ENCODE measurements around the gene SEC16A. TPM values are rescaled to one million over a fixed set of nuclear protein-coding genes. Genes with fewer than 3 reads are reported as not detected.

The SEC16A gene
- total and polyA plus RNA-seq, 4 donors, result 21.7 to 96.1 (median 66.0) TPM

DNA sequence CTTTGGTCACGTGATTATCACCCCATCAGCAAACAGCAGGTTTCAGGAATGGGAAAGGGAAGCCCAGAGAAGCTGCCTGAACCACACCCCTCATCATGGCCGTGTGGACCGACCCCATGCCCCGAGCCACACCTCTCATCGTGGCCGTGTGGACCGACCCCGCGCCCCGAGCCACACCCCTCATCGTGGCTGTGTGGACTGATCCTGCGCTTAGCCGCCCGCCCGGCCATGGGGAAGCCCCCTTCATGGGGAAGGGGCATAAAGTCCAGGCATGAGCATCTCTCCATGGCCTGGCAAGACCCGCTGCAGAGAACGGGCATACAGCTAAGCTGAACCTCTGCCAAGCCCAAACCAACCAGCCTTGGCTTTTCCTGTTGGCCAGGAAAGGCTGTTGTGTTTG is 89.3 kb downstream of the SEC16A start:
- H3K36me3 ChIP-seq (ENCODE audit: control insufficient read depth in 4 of 4, insufficient read depth in 3 of 4, low read depth in 1 of 4, low read length in 3 of 4), result peaks cover 4 to 50% (median 25%) of the 10 kb centered on the region in 4 donors
- DNase-seq (ENCODE audit: low spot score), result no peak
- 90% methylated on average over 17 of the region's 17 CpGs for WGBS
- H3K9me3 ChIP-seq (ENCODE audit: control insufficient read depth in 4 of 4, low read length in 3 of 4), result no peaks in the 10 kb centered on the region
- no peak overlapping the region for H3K9ac ChIP-seq (ENCODE audit: low read depth in 1 of 2, low read length in 2 of 2)
- H3K4me1 ChIP-seq (ENCODE audit: control insufficient read depth in 4 of 4, insufficient read depth in 4 of 4, low read length in 3 of 4), result peaks cover 10 to 35% (median 24%) of the 10 kb centered on the region in 4 donors
- TF ChIP-seq YY1 (IDR thresholded peaks at IDR 0.05) (no peak), EGR1 (IDR thresholded peaks at IDR 0.05; ENCODE audit: low read depth in 2 of 2) (no peak), CTCF (IDR thresholded peaks at IDR 0.05; ENCODE audit: low read depth, low read length, missing input control) (no peak), HNF4A (conservative IDR thresholded peaks at IDR 0.05) (no peak), NR2F2 (IDR thresholded peaks at IDR 0.05) (no peak), FOXA1 (IDR thresholded peaks at IDR 0.05) (no peak), HNF4G (IDR thresholded peaks at IDR 0.05) (no peak)
- TF ChIP-seq, protein P1, sequence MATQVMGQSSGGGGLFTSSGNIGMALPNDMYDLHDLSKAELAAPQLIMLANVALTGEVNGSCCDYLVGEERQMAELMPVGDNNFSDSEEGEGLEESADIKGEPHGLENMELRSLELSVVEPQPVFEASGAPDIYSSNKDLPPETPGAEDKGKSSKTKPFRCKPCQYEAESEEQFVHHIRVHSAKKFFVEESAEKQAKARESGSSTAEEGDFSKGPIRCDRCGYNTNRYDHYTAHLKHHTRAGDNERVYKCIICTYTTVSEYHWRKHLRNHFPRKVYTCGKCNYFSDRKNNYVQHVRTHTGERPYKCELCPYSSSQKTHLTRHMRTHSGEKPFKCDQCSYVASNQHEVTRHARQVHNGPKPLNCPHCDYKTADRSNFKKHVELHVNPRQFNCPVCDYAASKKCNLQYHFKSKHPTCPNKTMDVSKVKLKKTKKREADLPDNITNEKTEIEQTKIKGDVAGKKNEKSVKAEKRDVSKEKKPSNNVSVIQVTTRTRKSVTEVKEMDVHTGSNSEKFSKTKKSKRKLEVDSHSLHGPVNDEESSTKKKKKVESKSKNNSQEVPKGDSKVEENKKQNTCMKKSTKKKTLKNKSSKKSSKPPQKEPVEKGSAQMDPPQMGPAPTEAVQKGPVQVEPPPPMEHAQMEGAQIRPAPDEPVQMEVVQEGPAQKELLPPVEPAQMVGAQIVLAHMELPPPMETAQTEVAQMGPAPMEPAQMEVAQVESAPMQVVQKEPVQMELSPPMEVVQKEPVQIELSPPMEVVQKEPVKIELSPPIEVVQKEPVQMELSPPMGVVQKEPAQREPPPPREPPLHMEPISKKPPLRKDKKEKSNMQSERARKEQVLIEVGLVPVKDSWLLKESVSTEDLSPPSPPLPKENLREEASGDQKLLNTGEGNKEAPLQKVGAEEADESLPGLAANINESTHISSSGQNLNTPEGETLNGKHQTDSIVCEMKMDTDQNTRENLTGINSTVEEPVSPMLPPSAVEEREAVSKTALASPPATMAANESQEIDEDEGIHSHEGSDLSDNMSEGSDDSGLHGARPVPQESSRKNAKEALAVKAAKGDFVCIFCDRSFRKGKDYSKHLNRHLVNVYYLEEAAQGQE (IDR thresholded peaks at IDR 0.05), result no peak
- H3K27me3 ChIP-seq (ENCODE audit: control insufficient read depth in 4 of 4, insufficient read depth in 4 of 4, low read length in 3 of 4), result no peaks in the 10 kb centered on the region
- H3K4me3 ChIP-seq (ENCODE audit: low read depth in 1 of 3, low read length in 3 of 3), result no peak overlapping the region
- H3K27ac ChIP-seq (ENCODE audit: low read depth in 1 of 2, low read length in 2 of 2), result no peak overlapping the region

DNA sequence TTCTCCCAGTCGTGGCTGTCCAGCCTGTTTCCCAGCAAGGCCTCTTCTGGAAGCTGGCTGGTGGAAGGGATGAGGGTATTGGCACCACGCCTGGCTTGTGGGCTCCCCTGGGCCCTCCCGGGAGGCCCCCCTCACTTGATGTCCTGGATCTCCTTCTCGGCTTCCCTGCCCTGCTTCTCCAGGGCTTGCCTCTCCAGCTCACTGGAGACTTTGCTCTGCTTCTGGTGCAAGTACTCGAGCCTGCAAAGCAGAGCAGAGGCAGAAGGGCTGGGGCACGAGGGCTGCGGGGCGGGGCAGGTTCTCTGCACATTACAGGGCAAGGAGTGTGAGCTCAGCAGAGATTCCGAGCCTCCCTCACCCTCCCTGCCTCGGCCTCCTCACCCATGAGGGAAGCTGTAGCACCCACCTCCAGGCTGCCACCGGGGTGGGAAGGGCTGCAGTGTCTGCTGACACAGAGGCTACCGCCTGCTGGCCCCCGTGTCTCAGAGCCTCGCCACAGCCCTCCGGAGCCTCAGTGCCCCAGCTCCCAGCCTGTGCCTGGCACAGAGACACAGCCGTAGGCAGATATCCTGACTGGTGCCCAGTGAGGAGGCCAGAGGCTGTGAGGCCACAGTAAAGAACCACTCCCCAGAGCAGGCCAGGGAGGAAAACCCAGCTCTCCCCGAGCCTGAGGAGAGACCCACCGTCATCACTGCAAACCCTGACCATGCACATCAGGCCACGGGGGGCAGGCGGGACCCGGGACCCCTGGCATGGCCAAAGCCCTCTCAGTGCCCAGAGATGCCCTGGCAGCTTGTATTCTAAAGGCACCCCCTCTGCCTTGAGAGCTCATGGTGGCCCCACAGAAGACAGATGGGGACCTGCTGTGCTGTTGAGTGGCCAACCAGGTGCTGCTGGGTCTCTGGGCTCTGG is 90.0 kb downstream of the SEC16A start:
- TF ChIP-seq HNF4A (conservative IDR thresholded peaks at IDR 0.05) (no peak), EGR1 (IDR thresholded peaks at IDR 0.05; ENCODE audit: low read depth in 2 of 2) (no peak), TAF1 (conservative IDR thresholded peaks at IDR 0.05) (no peak), ATF3 (IDR thresholded peaks at IDR 0.05) (no peak), GABPA (IDR thresholded peaks at IDR 0.05 in 1 of 2, conservative IDR thresholded peaks at IDR 0.05 in 1 of 2) (no peak), SP1 (IDR thresholded peaks at IDR 0.05) (no peak), RXRA (IDR thresholded peaks at IDR 0.05) (no peak), FOXA2 (IDR thresholded peaks at IDR 0.05) (no peak), HNF4G (IDR thresholded peaks at IDR 0.05) (no peak)
- Histone ChIP-seq H3K9me3 (ENCODE audit: control insufficient read depth in 4 of 4, low read length in 3 of 4) (no peaks in the 10 kb centered on the region), H3K27me3 (ENCODE audit: control insufficient read depth in 4 of 4, insufficient read depth in 4 of 4, low read length in 3 of 4) (no peaks in the 10 kb centered on the region), H3K9ac (ENCODE audit: low read depth in 1 of 2, low read length in 2 of 2) (no peak overlapping the region), H3K4me1 (ENCODE audit: control insufficient read depth in 4 of 4, insufficient read depth in 4 of 4, low read length in 3 of 4) (peaks cover 10 to 28% (median 21%) of the 10 kb centered on the region in 4 donors), H3K27ac (ENCODE audit: low read depth in 1 of 2, low read length in 2 of 2) (no peak overlapping the region), H3K4me3 (ENCODE audit: low read depth in 1 of 3, low read length in 3 of 3) (no peak overlapping the region), H3K36me3 (ENCODE audit: control insufficient read depth in 4 of 4, insufficient read depth in 3 of 4, low read depth in 1 of 4, low read length in 3 of 4) (peaks cover 4 to 56% (median 26%) of the 10 kb centered on the region in 4 donors)
- 94% methylated on average over 21 of the region's 21 CpGs for WGBS
- no peak for DNase-seq (ENCODE audit: low spot score)

Data from liver (tissue), 9 donors.